NCI-H128 (cell line): Measurements from ENCODE around the gene KLHL41.

Experiments used
- DNase-seq: peaks from one replicate; lab custom pipeline; 2025; ENCODE audit not compliant: unreplicated experiment; lab: John Stamatoyannopoulos, UW

Gene KLHL41

DNA sequence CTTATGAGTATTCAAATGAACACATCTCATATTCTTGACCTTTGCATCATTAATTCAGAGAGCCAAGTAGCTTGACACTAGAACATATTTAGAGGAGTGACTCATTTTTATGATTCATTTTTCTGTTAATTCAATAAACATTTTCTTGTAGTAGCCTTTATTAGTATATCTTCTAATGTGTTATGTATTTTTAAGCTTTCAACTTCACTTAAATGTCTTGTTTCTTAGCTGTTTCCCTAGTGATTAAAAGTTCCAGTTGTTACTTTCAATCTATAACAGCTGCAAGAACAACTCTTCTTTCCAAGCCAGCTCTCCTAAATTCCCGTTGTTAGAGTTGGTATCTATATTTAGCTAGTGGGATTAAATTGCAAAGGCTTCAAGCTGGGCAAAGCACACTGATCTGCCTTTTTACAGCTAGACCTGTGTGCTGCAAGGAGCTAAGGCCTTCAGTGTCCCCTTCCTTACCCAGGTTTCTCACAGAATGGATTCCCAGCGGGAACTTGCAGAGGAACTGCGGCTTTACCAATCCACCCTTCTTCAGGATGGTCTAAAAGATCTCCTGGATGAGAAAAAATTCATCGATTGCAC, at the start of gene KLHL41:
Gene KLHL41 (plus strand): TSS at position 405 of the 588 bp plus-strand sequence. CDS start 77 bp downstream, at position 482.
- DNase-seq, result no peak

DNA sequence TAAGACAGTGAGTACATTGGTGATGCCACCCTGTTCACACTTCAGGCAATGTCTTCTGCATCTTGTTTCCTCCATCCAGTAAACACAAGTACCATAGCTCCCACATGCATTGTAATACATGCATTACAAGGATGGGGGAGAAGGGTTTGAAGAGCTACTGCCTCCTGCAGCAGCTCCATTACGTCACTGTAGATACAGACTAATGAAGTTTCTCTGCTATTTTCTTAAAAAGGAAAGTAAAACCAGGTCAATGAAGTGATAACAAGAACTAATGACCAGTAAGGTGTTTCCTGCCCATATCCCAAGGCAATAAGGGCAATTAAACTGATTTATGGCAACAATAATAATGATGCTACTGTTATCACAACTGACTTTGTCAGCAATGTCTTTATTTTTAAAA, 48.4 kb upstream of the KLHL41 start:
- DNase-seq, result no peak

DNA sequence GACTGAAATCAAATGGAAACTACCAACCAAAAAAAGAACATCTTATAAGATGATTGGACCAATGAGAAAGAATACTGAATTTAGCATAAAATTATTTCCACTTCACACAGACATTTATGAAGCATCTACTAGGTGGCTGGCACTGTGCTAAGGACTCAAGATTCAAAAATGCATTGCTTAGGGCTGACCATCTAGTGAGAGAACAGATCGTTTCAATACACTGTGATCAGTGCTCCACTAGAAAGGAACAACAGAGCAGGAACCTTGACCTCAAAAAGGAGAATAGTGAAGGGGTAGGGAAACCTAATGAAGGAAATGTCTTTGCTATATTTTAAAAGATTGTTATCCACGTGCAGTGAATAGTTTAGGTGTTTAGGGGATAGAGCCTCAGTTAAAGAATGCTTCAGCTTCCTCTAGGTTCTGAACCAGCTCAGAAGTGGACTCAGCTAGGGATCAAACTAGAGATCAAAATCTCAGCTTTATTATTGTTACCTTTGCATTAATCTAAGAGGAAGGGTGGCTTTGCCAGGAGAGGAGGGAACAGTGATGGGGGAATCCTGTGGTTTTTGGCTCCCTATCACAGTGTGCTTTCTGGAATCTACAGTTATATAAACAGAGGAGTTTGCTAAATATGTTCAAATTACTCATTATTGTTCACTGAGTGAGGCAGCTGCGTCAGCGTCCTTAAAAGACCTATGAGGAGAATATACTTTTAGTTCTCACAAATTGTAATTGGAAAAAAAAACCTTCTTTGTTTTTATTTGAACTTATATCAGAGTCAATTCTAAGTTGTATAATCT, 46.4 kb upstream of the KLHL41 start:
- no peak for DNase-seq

DNA sequence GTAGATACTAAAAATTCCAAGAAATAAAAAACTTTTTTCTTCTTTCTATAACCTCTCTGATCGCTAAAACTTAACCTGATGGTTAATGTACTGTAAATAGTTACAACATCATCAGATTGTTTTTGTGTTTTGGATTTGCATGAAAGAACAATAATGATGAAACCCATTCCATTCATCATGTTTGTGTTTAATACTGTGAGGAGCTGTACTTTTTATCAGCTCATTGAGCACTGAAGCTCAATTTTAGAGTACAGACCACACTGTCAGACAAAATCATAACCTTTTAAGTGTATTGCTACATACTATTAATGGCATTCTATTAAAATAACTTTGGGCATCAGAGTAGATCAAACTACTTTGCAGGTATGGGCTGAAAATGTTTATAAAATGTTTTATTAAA, 45.0 kb upstream of the KLHL41 start:
- DNase-seq, result no peak

DNA sequence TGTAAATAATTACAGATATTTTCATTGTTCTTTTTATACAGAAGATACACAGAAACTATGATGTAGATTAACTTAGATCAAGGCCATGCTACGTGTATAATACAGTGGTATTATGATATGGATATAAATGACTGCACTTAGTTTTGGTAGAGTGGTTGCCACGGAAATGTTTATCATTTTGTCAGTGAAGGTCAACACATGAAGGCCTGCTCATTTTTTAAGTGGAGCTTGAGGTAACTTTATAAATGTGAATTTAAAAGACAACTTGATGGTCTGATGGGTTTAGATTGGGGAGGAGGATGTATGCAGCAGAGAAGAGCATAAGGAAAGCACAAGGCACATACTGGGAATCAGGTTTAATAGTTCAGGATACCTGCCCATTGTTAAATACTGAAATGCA, 44.6 kb upstream of the KLHL41 start:
- no peak for DNase-seq

DNA sequence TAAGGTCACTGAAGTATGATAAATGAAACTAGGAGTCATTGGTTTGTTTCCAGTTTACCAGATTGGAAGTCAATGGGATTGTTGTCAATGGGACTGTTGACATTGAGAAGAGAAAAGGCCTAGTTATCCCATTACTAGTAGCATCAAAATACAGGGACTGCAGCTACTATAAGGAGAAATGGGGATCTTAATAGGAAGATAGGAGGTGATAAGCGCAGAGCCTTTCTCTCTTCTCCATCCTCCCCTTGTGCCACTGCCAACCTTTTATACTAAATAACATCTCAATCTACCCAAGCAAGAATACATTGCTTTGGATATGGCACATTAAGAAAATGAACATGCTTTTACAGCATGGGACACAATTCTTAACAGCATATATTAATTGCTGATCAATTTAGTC, 40.7 kb upstream of the KLHL41 start:
- DNase-seq, result no peak

DNA sequence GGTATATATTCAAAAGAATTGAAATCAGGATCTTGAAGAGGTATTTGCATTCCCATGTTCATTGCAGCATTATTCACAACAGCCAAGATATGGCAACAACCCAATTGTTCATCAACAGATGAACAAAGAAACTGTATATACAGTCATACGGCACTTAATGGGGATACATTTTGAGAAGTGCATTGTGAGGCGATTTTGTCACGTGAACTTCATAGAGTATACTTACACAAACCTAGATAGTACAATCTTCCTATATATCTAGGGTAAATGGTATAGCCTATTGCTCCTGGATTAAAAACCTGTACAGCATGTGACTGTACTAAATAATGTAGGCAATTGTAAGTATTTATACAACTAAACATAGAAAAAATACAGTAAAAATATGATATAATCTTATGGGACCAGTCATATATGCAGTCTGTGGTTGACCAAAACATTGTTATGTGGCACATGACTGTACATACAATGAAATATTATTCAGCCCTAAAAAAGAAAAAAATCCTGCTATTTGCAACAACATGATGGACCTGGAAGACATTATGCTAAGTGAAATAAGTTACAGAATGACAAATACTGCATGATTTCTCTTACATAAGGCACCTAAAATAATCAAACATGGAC, 39.4 kb upstream of the KLHL41 start:
- no peak for DNase-seq

DNA sequence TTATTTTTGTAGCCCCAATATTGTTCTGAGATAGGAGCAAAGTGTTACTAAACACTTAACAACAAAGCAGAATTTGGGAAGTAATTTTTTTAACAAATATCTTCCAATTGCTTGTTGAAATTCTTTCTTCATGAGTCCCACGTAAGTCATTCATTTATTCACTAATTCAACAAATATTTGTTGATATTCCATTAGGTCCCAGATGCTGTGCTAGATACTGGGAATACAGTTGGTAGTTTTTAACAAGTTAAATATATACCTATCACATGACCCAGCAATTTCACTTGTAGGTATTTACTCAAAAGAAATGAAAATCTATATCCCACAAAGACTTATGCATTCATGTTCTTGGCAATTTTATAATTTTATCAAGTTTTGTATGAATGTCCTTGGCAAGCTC, 37.3 kb upstream of the KLHL41 start:
- no peak for DNase-seq

DNA sequence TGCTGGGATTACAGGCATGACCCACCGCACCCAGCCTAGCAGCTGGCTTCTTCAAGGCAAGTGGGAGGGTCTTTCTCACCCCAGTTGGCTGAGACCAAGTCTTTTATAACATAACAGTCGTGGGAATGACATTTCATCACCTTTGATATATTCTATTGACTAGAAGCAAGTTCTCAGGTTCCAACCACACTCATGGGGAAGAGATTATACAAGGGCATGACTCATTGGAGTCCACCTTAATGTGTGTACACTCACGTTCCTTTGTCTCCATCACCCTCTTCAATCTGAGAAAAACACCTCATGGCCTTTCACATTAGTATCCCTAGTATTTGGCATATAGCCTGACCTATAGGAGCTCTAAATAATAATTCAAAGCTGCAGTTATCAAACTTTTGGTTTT, 33.0 kb upstream of the KLHL41 start:
- DNase-seq, result no peak

DNA sequence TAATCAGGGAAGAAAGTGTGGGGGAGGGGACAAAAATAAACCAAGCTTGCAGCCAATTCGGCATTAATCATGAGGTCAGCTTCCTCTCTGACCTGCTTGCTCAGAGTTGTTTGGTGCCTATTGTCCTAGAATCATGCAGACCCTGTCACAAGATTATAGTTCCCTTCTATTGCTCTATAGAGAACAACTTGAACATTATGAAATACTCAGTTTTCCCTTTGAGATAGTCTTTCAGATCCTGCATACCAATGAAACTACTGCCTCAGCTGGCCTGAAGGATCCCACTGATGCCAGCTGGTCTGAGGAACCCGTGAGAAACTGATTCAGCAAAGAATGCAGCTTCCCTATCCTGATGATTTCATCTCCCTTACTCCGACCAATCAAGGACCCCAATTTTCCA, 31.2 kb upstream of the KLHL41 start:
- no peak for DNase-seq

DNA sequence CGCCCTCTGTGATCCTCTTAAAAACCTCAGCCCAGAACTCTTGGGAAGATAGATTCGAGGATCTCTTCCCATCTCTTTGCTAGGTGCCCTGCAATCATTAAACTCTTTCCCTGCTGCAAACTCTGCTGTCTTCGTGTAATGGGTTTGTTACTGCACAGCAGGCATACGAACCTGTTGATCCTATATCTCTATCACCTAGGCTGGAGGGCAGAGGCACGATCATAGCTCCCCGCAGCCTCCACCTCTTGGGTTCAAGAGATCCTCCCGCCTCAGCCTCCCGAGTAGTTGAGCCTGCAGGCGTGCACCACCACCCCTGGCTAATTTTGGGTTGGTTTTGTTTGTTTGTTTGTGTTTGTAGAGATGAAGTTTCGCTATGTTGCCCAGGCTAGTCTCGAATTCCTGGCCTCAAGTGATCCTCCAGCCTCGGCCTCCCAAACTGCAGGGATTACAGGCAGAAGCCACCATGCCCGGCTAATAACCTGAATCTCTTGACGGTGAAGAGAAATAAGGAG, 30.7 kb upstream of the KLHL41 start:
- DNase-seq, result no peak

DNA sequence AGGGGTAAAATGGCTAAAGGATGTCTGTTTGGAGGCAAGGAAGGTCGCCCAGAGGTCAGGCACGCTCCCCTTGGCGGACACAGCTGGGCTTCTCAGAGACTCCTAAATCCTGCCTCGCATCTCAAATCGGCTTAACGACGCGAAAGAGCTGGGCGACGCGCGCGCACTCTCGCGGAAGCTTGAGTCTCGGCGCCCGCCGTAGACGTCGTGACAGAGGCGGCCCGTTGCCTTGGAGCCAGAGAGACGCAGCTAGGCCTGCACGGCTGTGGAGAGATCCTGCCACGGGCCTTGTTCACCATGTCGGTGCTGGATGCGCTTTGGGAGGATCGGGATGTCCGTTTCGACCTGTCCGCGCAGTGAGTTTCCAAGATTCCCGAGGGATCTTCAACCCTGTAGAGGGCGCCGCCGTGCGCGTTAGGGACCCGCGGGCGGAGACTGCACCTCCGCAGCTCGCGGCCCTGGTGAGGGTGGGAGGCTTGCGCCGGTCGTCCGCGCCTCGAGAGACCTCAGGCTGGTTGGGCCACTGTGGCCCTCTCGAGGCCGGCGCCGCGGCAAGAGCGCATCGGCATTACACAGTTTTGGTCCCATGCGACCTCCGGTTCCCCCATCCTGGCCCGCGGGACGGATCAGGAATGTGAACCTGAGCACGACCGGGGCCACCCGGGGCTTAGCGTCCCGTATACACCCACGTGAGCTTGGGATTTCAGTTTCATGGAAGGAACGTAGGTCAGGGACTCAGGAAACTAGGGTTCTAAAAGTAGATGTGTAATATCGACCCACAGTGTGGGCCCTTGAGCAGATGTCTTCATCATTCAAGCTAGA, 30.0 kb upstream of the KLHL41 start, which contains the start of gene BBS5:
Gene BBS5 (plus strand): TSS at position 238 of the 822 bp plus-strand sequence. CDS start 60 bp downstream, at position 298.
- no peak for DNase-seq

DNA sequence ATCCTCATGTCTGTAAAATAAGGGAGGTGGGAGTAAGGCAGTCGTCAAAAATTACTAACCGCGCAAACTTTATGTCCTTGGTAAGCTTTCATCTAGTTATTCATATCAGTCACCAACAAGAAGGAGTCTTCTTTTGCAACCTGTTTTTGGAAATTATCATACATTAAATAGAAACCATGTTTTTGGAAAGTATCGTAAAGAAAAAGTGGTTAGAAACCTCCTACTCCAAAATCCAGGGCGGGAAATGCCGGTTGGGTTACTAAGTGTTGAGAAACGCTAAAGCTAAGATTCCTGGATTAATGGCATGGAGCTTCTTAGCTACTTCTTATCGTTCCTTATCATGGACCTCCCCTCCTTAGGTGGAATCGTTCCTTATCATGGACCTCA, 29.4 kb upstream of the KLHL41 start:
- no peak for DNase-seq

DNA sequence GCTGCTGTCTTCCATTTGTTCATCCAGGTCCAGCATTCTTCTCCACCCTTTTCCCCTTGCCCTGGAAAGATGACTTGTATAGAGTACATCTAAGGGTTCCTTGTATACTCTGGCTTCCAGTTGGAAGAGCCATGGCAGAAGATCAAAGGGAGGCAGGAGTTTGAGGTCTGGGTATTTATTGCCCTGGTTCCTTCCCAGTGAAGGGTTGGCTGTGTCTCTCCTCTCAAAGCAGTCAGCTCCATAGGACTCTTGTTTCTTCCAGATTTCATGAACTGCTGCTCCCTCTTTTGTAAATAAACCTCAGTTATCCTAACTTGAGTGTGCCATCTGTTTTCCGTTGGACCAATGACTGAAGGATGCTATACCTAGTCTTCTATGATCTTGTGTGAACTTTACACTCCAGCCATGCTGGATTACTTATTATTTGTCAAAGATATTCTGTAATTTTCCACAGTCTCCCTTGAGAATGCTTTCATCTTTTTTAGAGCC, 23.8 kb upstream of the KLHL41 start:
- no peak for DNase-seq

DNA sequence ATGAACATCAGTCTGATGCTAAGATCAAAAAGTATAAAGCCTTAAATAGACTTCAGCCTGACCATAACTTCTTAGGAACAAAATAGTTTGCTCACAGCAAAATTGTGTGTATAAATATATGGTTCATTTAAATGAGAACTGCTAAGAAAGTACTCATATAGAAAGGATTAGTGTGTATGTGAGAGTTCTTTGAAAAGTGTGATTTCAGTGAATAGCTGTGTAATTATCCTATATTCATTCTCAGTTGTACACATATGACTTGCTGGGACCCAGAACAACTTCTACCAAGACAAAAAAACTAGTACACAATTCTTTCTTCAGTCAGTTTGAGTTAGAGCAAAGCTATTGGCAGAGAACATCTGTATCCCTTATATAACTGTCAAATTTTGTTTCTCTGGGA, 23.0 kb upstream of the KLHL41 start:
- no peak for DNase-seq

DNA sequence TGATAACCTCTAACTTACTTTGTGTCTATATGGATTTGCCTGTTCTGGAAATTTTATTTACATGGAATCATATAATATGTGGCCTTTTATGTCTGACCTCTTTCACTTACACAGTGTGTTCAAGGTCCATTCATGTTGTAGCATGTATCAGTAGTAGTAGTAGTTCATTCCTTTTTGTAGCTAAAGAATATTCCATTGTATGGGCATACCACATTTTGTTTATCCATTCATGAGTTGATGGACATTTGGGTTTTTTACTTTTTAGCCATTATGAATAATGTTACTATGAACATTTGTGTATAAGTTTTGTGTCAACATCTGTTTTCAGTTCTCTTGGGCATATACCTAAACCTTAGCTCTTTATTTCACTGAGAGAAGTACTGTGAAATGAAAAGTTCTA, 18.7 kb upstream of the KLHL41 start:
- no peak for DNase-seq

DNA sequence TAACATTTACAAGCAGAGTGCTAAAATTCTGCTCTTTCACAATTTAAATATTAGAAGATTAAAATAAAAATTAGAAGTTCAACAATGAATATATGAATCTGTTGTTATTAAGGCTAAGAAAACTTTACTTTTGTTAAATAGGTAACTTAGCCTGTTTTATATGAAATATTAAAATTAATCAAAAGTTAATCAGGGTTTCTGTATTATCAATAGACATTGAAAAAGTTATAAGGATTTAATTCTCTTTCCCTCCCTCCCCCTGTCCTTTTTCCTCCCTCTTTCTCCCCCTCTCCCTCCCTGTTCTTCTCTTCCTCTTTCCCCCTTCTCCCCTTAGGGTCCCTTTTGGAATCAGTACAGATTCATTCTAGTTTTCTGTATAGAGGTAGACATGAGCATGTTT, 18.1 kb upstream of the KLHL41 start:
- no peak for DNase-seq

DNA sequence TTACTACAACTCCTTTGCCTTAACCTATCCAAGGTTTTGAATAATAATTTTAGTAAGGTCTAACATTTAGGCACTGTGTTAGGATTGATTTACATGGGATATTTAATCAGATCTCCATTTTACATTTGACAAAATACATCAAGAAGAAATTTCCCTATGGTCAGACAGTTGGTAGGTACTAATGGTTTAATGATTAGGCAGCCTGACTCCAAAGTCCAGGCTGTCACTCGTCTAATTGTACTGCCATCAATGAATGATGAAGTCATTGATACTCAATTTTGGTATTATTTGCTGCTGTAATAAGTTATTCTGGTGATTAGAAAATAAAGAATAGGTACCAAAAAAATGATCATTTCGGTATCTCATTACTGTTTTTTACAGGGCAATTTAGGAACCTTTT, 16.1 kb upstream of the KLHL41 start:
- no peak for DNase-seq

DNA sequence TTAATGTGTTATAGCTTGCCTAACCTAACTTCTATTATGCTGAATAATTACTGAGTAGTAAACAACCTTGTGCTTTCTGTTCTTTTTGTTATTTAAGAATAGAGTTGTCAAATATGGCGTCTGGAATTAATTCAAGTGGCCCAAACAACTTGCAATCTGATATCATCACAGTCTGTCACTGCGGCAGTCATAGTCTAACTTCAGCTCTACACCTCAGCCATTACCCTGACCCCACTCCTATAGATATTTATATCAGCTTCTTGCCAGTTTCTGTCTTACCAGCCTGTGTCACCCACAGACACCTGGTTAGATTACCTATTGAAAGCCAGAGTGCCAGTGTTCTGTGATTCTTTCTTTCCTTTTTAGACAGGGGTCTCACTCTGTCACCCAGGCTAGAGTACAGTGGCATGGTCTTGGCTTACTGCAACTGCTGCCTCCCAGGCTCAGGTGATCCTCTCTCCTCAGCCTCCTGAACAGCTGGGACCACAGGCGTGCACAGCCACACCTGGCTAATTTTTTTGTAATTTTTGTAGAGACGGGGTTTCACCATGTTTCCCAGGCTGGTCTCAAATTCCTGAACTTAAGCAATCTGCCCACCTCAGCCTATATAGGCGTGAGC, 14.1 kb upstream of the KLHL41 start:
- DNase-seq, result no peak

DNA sequence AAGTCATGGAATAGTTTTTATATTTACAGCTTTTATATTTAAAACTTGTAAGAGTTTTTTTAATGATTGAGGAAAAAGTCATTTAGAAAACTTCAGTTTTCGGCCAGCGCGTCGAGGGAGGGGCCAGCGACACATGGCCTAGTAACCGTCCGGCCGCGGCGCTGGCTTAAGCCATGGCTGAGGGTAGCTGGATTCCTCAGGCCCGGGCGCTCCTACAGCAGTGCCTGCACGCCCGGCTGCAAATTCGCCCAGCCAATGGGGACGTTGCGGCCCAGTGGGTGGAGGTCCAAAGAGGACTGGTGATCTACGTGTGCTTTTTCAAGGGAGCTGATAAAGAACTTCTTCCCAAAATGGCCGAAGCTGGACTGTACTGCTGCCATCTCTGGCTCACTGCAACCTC, 4.9 kb upstream of the KLHL41 start:
- no peak for DNase-seq

DNA sequence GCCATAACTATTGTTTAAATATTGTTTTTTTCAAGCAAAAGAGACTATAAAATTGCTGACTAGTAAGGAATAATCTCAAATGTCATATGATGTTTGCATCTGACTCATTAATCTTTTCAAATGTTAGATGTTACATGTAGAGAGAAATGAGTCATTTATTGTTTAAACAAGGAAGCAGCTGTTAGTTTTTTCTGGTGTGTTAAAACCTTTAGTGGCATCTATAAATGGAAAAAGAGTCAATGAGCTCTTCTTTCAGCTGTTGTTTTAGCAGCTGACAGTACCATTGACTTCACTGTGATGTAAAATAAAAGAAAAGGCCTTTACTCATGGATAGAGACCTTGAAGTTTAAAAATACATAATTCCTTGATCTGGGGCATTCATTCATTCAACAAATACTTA, 1.8 kb upstream of the KLHL41 start:
- DNase-seq, result no peak
